T-cell (primary cell): Measurements from ENCODE around the gene NIPAL3. TPM values are rescaled to one million over a fixed set of nuclear protein-coding genes. Genes with fewer than 3 reads are reported as not detected.
"Not testable (repeated sequence)": the region's sequence is repeated elsewhere in the genome, so short reads cannot be mapped to it uniquely, and the experiment has no call there.

ENCODE experiments used
- ATAC-seq, 4 experiments: fragments of 200-7000 bp in 3 of 4; fragments of 150-1000 bp in 1 of 4; cut with Tn5 transposase; replicated peaks in 1 of 4; 1 replicate in 3 of 4; 2 replicates in 1 of 4; pipeline ENCODE4 v1.10.0; 2021; ENCODE audit warnings: moderate library complexity in 3 of 4, mild to moderate bottlenecking in 2 of 4, moderate number of reproducible peaks in 1 of 4
- CTCF ChIA-PET, 2 donors: fragments of 300-600 bp; sonication (Branson Sonifier 250); formaldehyde crosslinking; loops; one replicate each; lab custom pipeline; 2022; ENCODE audit warnings: antibody characterized with exemption in 2 of 2; lab: Charles Lee
- POLR2A ChIA-PET, 2 donors: fragments of 300-600 bp; sonication (Branson Sonifier 250); formaldehyde crosslinking; loops; one replicate each; lab custom pipeline; 2022; ENCODE audit warnings: antibody characterized with exemption in 2 of 2; lab: Charles Lee
- DNase-seq, 35 experiments: peaks; one replicate each; pipeline versions ENCODE4 v3.0.0 to v3.0.0-alpha.2; 2013 to 2023
- H3K27ac ChIP-seq: one replicate; pipeline ENCODE4 v1.5.1; 2013; ENCODE audit warnings: low read length
- H3K27me3 ChIP-seq, 2 experiments: replicated peaks in 1 of 2; 1 replicate in 1 of 2; 2 replicates in 1 of 2; pipeline versions ENCODE4 v1.6.1 to v1.7.0; 2013; ENCODE audit warnings: low read length in 1 of 2, mixed read lengths in 1 of 2; ENCODE audit not compliant: control insufficient read depth in 2 of 2, insufficient read depth in 2 of 2; ENCODE audit errors: extremely low read depth in 1 of 2
- H3K36me3 ChIP-seq, 2 donors: 1 replicate in 1 of 2; 2 replicates in 1 of 2; pipeline versions ENCODE4 v1.6.1 to v1.7.0; 2013; ENCODE audit warnings: low read length in 1 of 2; ENCODE audit not compliant: control insufficient read depth in 2 of 2, insufficient read depth in 1 of 2; ENCODE audit errors: extremely low read depth in 1 of 2
- H3K4me1 ChIP-seq, 2 experiments: 1 replicate in 1 of 2; 2 replicates in 1 of 2; pipeline versions ENCODE4 v1.6.1 to v1.7.0; 2013; ENCODE audit warnings: low read length in 2 of 2, mixed read lengths in 1 of 2; ENCODE audit not compliant: insufficient read depth in 2 of 2, control insufficient read depth in 1 of 2; ENCODE audit errors: extremely low read depth in 1 of 2
- H3K4me3 ChIP-seq, 2 donors: 1 replicate in 1 of 2; 2 replicates in 1 of 2; pipeline versions ENCODE4 v1.5.1 to v1.7.0; 2013; ENCODE audit warnings: mild to moderate bottlenecking in 2 of 2, low read length in 1 of 2, moderate library complexity in 1 of 2; ENCODE audit not compliant: control insufficient read depth in 1 of 2; ENCODE audit errors: extremely low read depth in 1 of 2
- H3K9me3 ChIP-seq: 2 replicates; pipeline ENCODE4 v1.7.0; 2013
- H3K27ac Mint-ChIP-seq, 2 donors: one replicate each; pipeline ENCODE4 v1.8.0; 2020 to 2021; ENCODE audit warnings: mild to moderate bottlenecking in 2 of 2, mixed read lengths in 2 of 2
- H3K27me3 Mint-ChIP-seq, 2 donors: one replicate each; pipeline ENCODE4 v1.8.0; 2021 to 2022; ENCODE audit warnings: mixed read lengths in 2 of 2
- H3K36me3 Mint-ChIP-seq: one replicate; pipeline ENCODE4 v1.8.0; 2021; ENCODE audit warnings: mixed read lengths
- H3K4me1 Mint-ChIP-seq, 3 donors: one replicate each; pipeline ENCODE4 v1.8.0; 2020 to 2022; ENCODE audit warnings: mixed read lengths in 3 of 3, mild to moderate bottlenecking in 1 of 3
- H3K4me3 Mint-ChIP-seq, 3 donors: one replicate each; pipeline ENCODE4 v1.8.0; 2020 to 2022; ENCODE audit warnings: mild to moderate bottlenecking in 3 of 3, mixed read lengths in 3 of 3, moderate library complexity in 3 of 3
- H3K9me3 Mint-ChIP-seq, 3 donors: one replicate each; pipeline ENCODE4 v1.8.0; 2020 to 2022; ENCODE audit warnings: mixed read lengths in 3 of 3
- WGBS: methylation state at CpG from one replicate; pipeline ENCODE4 v1.1.5; 2013; ENCODE audit warnings: missing lambda C conversion rate; ENCODE audit not compliant: insufficient coverage; 5-methylcytosine and 5-hydroxymethylcytosine counted together
- total RNA-seq, 35 experiments: library from RNA in 6 of 35; stranded (reverse) in 6 of 35; fragments of 120-200 nt in 1 of 35; gene quantifications; one replicate each; pipeline versions ENCODE4 v1.2.1 to v1.2.4 and lab custom pipeline; 2013 to 2026

Gene NIPAL3
- total RNA-seq, 5 donors from 2014 or later (not counting 1 experiment from before 2014, with no cell fraction given): 49.0 to 71.4 (median 59.7) TPM

DNA sequence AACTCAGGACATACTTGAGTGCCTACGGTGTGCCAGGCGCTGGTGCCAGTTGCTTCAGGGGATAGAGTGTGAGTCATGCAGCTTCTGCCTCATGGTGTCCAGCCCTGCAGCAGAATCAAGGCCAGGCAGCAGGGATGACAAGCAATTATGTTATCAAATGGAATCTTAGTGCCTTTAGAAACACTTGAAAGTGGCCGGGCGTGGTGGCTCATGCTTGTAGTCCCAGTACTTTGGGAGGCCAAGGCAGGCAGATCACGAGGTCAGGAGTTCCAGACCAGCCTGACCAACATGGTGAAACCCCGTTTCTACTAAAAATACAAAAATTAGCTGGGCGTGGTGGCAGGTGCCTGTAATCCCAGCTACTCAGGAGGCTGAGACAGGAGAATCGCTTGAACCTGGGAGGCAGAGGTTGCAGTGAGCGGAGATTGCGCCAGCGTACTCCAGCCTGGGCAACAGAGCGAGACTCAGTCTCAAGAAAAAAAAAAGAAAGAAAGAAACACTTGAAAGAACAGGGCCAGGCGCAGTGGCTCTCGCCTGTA, 100.1 kb downstream of the NIPAL3 start:
- POLR2A ChIA-PET: interaction anchor here (0.6 to 0.9 kb wide), 5 partner anchors 9 to 725 kb away, joined by 3 to 8 read pairs (median 5); no protein-coding TSS in a partner anchor
- peak overlapping the region in 1 of 3 donors; percentile 53 for H3K4me3 Mint-ChIP-seq
- not testable (repeated sequence) for H3K27ac ChIP-seq, H3K27me3 Mint-ChIP-seq, DNase-seq, H3K27me3 ChIP-seq, H3K9me3 ChIP-seq, H3K4me3 ChIP-seq, H3K9me3 Mint-ChIP-seq, ATAC-seq
- Histone ChIP-seq H3K4me1 (peaks cover 24 to 47% of the 10 kb centered on the region in 2 experiments), H3K36me3 (peaks cover 21 to 45% of the 10 kb centered on the region in 2 donors)
- H3K4me1 Mint-ChIP-seq: peaks cover 74 to 80% (median 78%) of the 10 kb centered on the region in 3 donors
- H3K27ac Mint-ChIP-seq: peak overlapping the region; percentile 10 to 78
- 96% methylated on average over 4 of the region's 14 CpGs for WGBS
- H3K36me3 Mint-ChIP-seq: peaks cover 50% of the 10 kb centered on the region
- CTCF ChIA-PET: interaction anchor here (0.9 to 1.2 kb wide), 6 partner anchors 11 to 124 kb away, joined by 3 to 8 read pairs (median 4); partner anchors contain the start of gene NIPAL3 (in 1 of the 2)

DNA sequence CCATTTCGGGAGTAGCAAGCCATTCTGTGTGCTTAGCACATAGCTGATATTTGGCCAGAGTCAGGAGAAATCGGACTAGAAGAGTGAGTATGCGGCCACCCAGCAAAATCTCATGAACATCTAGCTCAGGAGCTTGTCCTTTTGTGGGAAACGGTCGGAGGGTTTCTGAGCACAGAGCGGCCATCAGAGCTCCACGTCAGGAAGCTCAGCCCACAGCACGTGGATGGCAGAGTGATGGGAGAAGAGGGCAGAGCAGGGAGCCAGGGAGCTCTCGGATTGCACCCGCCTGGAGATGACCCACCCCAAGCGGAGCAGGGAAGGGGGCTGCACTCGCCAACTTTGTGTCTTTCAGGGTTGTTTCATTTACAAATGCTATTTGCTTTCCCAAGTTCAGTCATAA, 100.9 kb downstream of the NIPAL3 start:
- H3K4me3 Mint-ChIP-seq: peak overlapping the region in 2 of 3 donors; percentile 3 to 53
- CTCF ChIA-PET: interaction anchor here (0.7 to 1.2 kb wide), 4 partner anchors 10 to 123 kb away, joined by 3 read pairs; no protein-coding TSS in a partner anchor
- 89% methylated on average over 7 of the region's 12 CpGs for WGBS
- H3K36me3 Mint-ChIP-seq: peaks cover 47% of the 10 kb centered on the region
- H3K9me3 Mint-ChIP-seq: no peaks in the 10 kb centered on the region
- H3K27me3 Mint-ChIP-seq: no peaks in the 10 kb centered on the region
- H3K27ac ChIP-seq: no peak overlapping the region
- POLR2A ChIA-PET: interaction anchor here (0.6 to 0.9 kb wide), 3 partner anchors 25 to 337 kb away, joined by 3 to 6 read pairs (median 5); no protein-coding TSS in a partner anchor
- no peaks in the 10 kb centered on the region for H3K9me3 ChIP-seq
- H3K4me1 ChIP-seq: peaks cover 25 to 39% of the 10 kb centered on the region in 2 experiments
- H3K4me1 Mint-ChIP-seq: peaks cover 74 to 78% (median 78%) of the 10 kb centered on the region in 3 donors
- peak overlapping the region; percentile 74 to 81 for H3K27ac Mint-ChIP-seq
- peaks cover 21 to 53% of the 10 kb centered on the region in 2 donors for H3K36me3 ChIP-seq
- no peaks in the 10 kb centered on the region for H3K27me3 ChIP-seq
- no peak overlapping the region for H3K4me3 ChIP-seq
- no peak for ATAC-seq
- no peak for DNase-seq

DNA sequence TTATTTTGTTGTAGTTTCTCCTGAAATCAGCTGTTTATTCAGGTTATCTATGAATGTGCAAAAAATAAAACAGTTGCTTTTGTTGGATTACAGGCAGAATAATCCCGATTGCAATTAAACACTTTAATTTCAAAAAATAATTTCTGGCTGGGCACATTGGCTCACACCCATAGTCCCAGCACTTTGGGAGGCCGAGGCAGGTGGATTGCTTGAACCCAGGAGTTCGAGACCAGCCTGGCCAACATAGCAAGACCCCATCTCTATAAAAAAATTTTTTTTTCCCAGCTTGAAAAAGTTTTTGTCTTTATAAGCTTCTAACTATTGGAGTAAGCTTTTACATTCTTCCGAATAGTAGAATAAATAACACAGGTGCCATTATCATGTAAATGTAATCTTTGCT, 102.3 kb downstream of the NIPAL3 start:
- DNase-seq (no peak), ATAC-seq (no peak)
- Histone ChIP-seq H3K36me3 (peaks cover 21 to 51% of the 10 kb centered on the region in 2 donors), H3K27ac (no peak overlapping the region), H3K4me1 (peaks cover 20 to 33% of the 10 kb centered on the region in 2 experiments), H3K27me3 (no peaks in the 10 kb centered on the region), H3K4me3 (no peak overlapping the region), H3K9me3 (no peaks in the 10 kb centered on the region)
- Mint-ChIP-seq H3K27me3 (no peaks in the 10 kb centered on the region), H3K4me1 (peaks cover 62 to 74% (median 74%) of the 10 kb centered on the region in 3 donors), H3K9me3 (no peaks in the 10 kb centered on the region), H3K4me3 (no peak overlapping the region), H3K36me3 (peaks cover 48% of the 10 kb centered on the region), H3K27ac (no peak overlapping the region)
- ChIA-PET CTCF (interaction anchor here (0.6 to 1.0 kb wide), 4 partner anchors 9 to 85 kb away, joined by 3 read pairs; no protein-coding TSS in a partner anchor), POLR2A (no interaction called here)
- 100% methylated on average over 2 of the region's 4 CpGs for WGBS

DNA sequence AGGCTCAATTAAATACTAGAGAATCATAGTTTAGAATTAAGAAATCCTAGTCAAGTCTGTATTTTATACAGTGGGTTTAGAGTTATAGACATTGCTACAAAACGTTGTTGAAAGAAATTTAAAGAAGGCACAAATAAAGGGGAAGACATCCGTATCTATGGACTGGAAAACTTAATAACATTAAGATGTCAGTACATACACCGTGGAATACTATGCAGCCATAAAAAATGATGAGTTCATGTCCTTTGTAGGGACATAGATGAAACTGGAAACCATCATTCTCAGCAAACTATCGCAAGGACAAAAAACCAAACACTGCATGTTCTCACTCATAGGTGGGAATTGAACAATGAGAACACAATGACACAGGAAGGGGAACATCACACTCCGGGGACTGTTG, 104.7 kb downstream of the NIPAL3 start:
- WGBS: no CpG with 5 or more reads among the region's 5 CpGs

More for the DNA sequence above, 104.7 kb downstream of the NIPAL3 start:
- peaks cover 20 to 25% of the 10 kb centered on the region in 2 experiments for H3K4me1 ChIP-seq
- Mint-ChIP-seq H3K36me3 (peaks cover 38% of the 10 kb centered on the region), H3K4me1 (peaks cover 58 to 71% (median 69%) of the 10 kb centered on the region in 3 donors), H3K27ac (peak overlapping the region; percentile 52 to 75), H3K4me3 (peak overlapping the region in 2 of 3 donors; percentile 11 to 18)
- DNase-seq, CTCF ChIA-PET, H3K27me3 Mint-ChIP-seq, H3K27ac ChIP-seq, H3K9me3 Mint-ChIP-seq, H3K27me3 ChIP-seq, H3K9me3 ChIP-seq, ATAC-seq, H3K4me3 ChIP-seq, POLR2A ChIA-PET: not testable (repeated sequence)
- H3K36me3 ChIP-seq: peaks cover 13 to 50% of the 10 kb centered on the region in 2 donors

Other genes starting within 250 kb of the NIPAL3 start
- gene IFNLR1, start 228.5 kb upstream of the NIPAL3 start, total RNA-seq: 1 to 10 TPM; 2.4 to 7.0 (median 6.0) TPM
- not detected for gene GRHL3, start 96.4 kb upstream of the NIPAL3 start, total RNA-seq
- gene STPG1, start 2.0 kb upstream of the NIPAL3 start, total RNA-seq: 1 to 10 TPM; 3.4 to 5.6 (median 5.4) TPM
- gene RCAN3, start 87.0 kb downstream of the NIPAL3 start, total RNA-seq: 100 to 1,000 TPM; 149 to 202 (median 186) TPM
- gene NCMAP, start 140.3 kb downstream of the NIPAL3 start, total RNA-seq: under 1 TPM in 4 of 5 donors, not detected in 1; 0.13 to 0.23 (median 0.19) TPM
- 100 to 1,000 TPM; 158 to 303 (median 181) TPM for gene SRRM1, start 227.5 kb downstream of the NIPAL3 start, total RNA-seq